K562 (cell line): Measurements from ENCODE around the gene NR2F2. TPM values are rescaled to one million over a fixed set of nuclear protein-coding genes. Genes with fewer than 3 reads are reported as not detected.

Experiments
- ATAC-seq: fragments of 200-7000 bp; cut with Tn5 transposase; 3 replicates; pipeline ENCODE4 v1.9.1; 2020; ENCODE audit warnings: moderate library complexity
- BruUV-seq: library from RNA; stranded (reverse); fragments of 400-500 nt; replicated peaks from 2 replicates; lab custom pipeline; 2021; lab: Mats Ljungman, UMichigan
- CTCF ChIA-PET: fragments of 300-600 bp; formaldehyde crosslinking; extraction: SDS; loops from one replicate; lab custom pipeline; 2021; ENCODE audit warnings: low intra/inter-chr PET ratio; lab: Yijun Ruan, JAX
- POLR2A ChIA-PET: fragments of 300-600, 350-650 bp; sonication (Branson Sonifier 250); formaldehyde crosslinking; extraction: SDS; loops from one replicate; lab custom pipeline; 2021; ENCODE audit warnings: antibody characterized with exemption, inconsistent platforms; lab: Yijun Ruan, JAX
- DNase-seq, 4 experiments: peaks; one replicate each; pipeline versions ENCODE4 v3.0.0 to v3.0.0-alpha.2; 2011 to 2018; ENCODE audit warnings: low spot score in 3 of 4, mixed read lengths in 3 of 4; ENCODE audit errors: extremely low read depth in 1 of 4
- FAIRE-seq: peaks from 2 replicates; lab custom pipeline; 2011; peaks lifted over from hg19 to GRCh38; lab: Jason Lieb, UNC
- H2AFZ ChIP-seq: 2 replicates; pipeline ENCODE4 v1.6.0; 2011; ENCODE audit warnings: low read depth, low read length, control low read depth, inconsistent platforms
- H3K27ac ChIP-seq: fragments of 200-600 bp; 3 replicates; pipeline ENCODE4 v1.8.0; 2011; ENCODE audit warnings: low read depth, mild to moderate bottlenecking, control low read depth, inconsistent platforms, low read length, moderate library complexity, mixed read lengths; ENCODE audit errors: extremely low read depth
- H3K27me3 ChIP-seq, 2 experiments: fragments of 300-600 bp in 1 of 2; 2 replicates in 1 of 2; 3 replicates in 1 of 2; pipeline versions ENCODE4 v1.6.0 to v1.8.0; 2011; ENCODE audit warnings: inconsistent platforms in 2 of 2, low read length in 2 of 2, mild to moderate bottlenecking in 1 of 2, mixed read lengths in 1 of 2, moderate library complexity in 1 of 2; ENCODE audit not compliant: control insufficient read depth in 2 of 2, insufficient read depth in 2 of 2
- H3K36me3 ChIP-seq: fragments of 300-600 bp; 3 replicates; pipeline ENCODE4 v1.8.0; 2011; ENCODE audit warnings: mild to moderate bottlenecking, low read length, inconsistent platforms; ENCODE audit not compliant: control insufficient read depth, insufficient read depth
- H3K4me1 ChIP-seq, 2 experiments: fragments of 200-600 bp in 1 of 2; replicated peaks in 1 of 2; 2 replicates in 1 of 2; 3 replicates in 1 of 2; pipeline versions ENCODE4 v1.5.1 to v1.8.0; 2011; ENCODE audit warnings: inconsistent platforms in 2 of 2, low read length in 2 of 2, mild to moderate bottlenecking in 1 of 2, mixed read lengths in 1 of 2, moderate library complexity in 1 of 2; ENCODE audit not compliant: control insufficient read depth in 2 of 2, insufficient read depth in 2 of 2
- H3K4me2 ChIP-seq: 2 replicates; pipeline ENCODE4 v1.6.1; 2011; ENCODE audit warnings: low read length, control low read depth, inconsistent platforms, mixed read lengths; ENCODE audit not compliant: insufficient read depth
- H3K4me3 ChIP-seq: fragments of 200-600 bp; sonication (generic), shearing (Covaris generic); 2 replicates; pipeline ENCODE4 v1.5.1; 2016; ENCODE audit warnings: control low read depth, inconsistent platforms
- H3K79me2 ChIP-seq: fragments of 200-600 bp; 3 replicates; pipeline ENCODE4 v1.8.0; 2011; ENCODE audit warnings: low read length, inconsistent platforms; ENCODE audit not compliant: control insufficient read depth, insufficient read depth
- H3K9ac ChIP-seq, 2 experiments: 2 replicates each; pipeline versions ENCODE4 v1.6.0 to v1.6.1; 2011; ENCODE audit warnings: low read depth in 2 of 2, low read length in 2 of 2, control low read depth in 1 of 2, inconsistent platforms in 1 of 2, mild to moderate bottlenecking in 1 of 2, mixed read lengths in 1 of 2; ENCODE audit not compliant: insufficient read depth in 1 of 2
- H3K9me1 ChIP-seq: one replicate; pipeline ENCODE4 v1.6.0; 2011; ENCODE audit warnings: inconsistent platforms, mild to moderate bottlenecking, low read length, moderate library complexity; ENCODE audit not compliant: control insufficient read depth, insufficient read depth
- H3K9me3 ChIP-seq: replicated peaks from 2 replicates; pipeline ENCODE4 v1.5.1; 2011; ENCODE audit warnings: low read depth, low read length, inconsistent platforms; ENCODE audit not compliant: control insufficient read depth, insufficient read depth
- H4K20me1 ChIP-seq: replicated peaks from 2 replicates; pipeline ENCODE4 v1.6.1; 2011; ENCODE audit warnings: low read length, inconsistent platforms, mixed read lengths; ENCODE audit not compliant: control insufficient read depth, insufficient read depth
- HBP1 ChIP-seq: fragments of 450-650 bp; formaldehyde crosslinking; IDR thresholded peaks from 2 replicates; pipeline ENCODE4 v1.4.0; 2022; ENCODE audit warnings: missing genetic modification characterization
- POLR2G ChIP-seq: fragments of 200-400 bp; formaldehyde crosslinking; IDR thresholded peaks from 2 replicates; pipeline ENCODE4 v1.6.1; 2017; ENCODE audit warnings: low read depth, mild to moderate bottlenecking, antibody characterized with exemption, low read length, moderate library complexity
- RBFOX2 ChIP-seq: fragments of 200-400 bp; formaldehyde crosslinking; IDR thresholded peaks from 2 replicates; pipeline ENCODE4 v1.6.1; 2017; ENCODE audit warnings: low read depth, mild to moderate bottlenecking, low read length, moderate library complexity
- ZBTB34 ChIP-seq: fragments of 250-450 bp; sonication (Bioruptor Pico); IDR thresholded peaks from 2 replicates; pipeline ENCODE4 v1.8.0; 2021; ENCODE audit warnings: mild to moderate bottlenecking, moderate library complexity
- WGBS: fragments of 100-300 bp; shearing (Covaris generic); methylation state at CpG from one replicate; pipeline ENCODE4 v1.1.6; 2016; ENCODE audit warnings: low coverage, mixed read lengths; ENCODE audit not compliant: insufficient coverage; ENCODE audit errors: missing lambda C conversion rate; 5-methylcytosine and 5-hydroxymethylcytosine counted together
- in situ Hi-C: fragments of 300-500 bp; cut with MboI; formaldehyde crosslinking; loops from 4 replicates; pipeline ENCODE4 v1.15.0; 2018; ENCODE audit warnings: inconsistent platforms, mixed read lengths
- intact Hi-C: fragments of 100-400 bp; cut with micrococcal nuclease; formaldehyde crosslinking; loops from 2 replicates; pipeline ENCODE4 v1.14.2; 2022
- polyA plus RNA-seq, 8 experiments: library from polyadenylated mRNA; depleted of rRNA in 4 of 8; stranded (reverse) in 5 of 8; unstranded in 3 of 8; fragments of >200 nt; fragmentation: Nextera tagmentation in 2 of 8; fragmentation: Illumina TruSeq in 1 of 8; extraction: Ambion mirVana in 2 of 8; extraction: Trizol in 1 of 8; gene quantifications; 2 replicates each; pipeline versions ENCODE4 v1.2.1 to v1.2.3, GENCODE V29; 2011 to 2014; ENCODE audit warnings: inconsistent platforms in 1 of 8, missing spikeins in 1 of 8
- total RNA-seq, 7 experiments: library from RNA; depleted of rRNA in 6 of 7; stranded (reverse); fragments of >200 nt in 6 of 7; fragmentation: Illumina TruSeq in 2 of 7; extraction: Trizol in 2 of 7; gene quantifications; 2 replicates each; pipeline versions ENCODE4 v1.2.1 to v1.2.3, GENCODE V29; 2011 to 2021; ENCODE audit warnings: low replicate concordance in 1 of 7

The NR2F2 gene
- total and polyA plus RNA-seq, 9 of the 15 experiments (the other 6 are each of a cell fraction or from before 2014, with no cell fraction given) = 6.0 to 51.8 (median 11.1) TPM

- peaks cover 7 to 9% of the 10 kb centered on the region in 2 experiments; a peak in 3 of 5 replicates for H3K4me1 ChIP-seq
- H3K79me2 ChIP-seq = peaks cover 38% of the 10 kb centered on the region
- no peak overlapping the region for H3K27ac ChIP-seq
Measured at GRCh38 chr15:96322536-96323318, 7.8 kb upstream of the NR2F2 start.

More at GRCh38 chr15:96322536-96323318, 7.8 kb upstream of the NR2F2 start:
- FAIRE-seq (no peak), ATAC-seq (no peak), DNase-seq (no peak)
- Histone ChIP-seq H3K9ac (no peak overlapping the region), H2AFZ (no peak overlapping the region), H3K4me3 (no peak overlapping the region), H3K27me3 (no peaks in the 10 kb centered on the region), H3K9me1 (no peaks in the 10 kb centered on the region), H3K36me3 (peaks cover 4% of the 10 kb centered on the region; the same call in 2 of the 3 replicates), H3K4me2 (no peak overlapping the region), H3K9me3 (peaks cover 6% of the 10 kb centered on the region), H4K20me1 (no peaks in the 10 kb centered on the region)
- ChIA-PET CTCF (no interaction called here), POLR2A (no interaction called here)
- TF ChIP-seq POLR2G = 0 out of 2 replicates have a peak, but pooled peaks have one; percentile 20
- no peak for TF ChIP-seq HBP1
- TF ChIP-seq RBFOX2 = 0 out of 2 replicates have a peak, but pooled peaks have one; percentile 16
- TF ChIP-seq ZBTB34 (CRISPR knock-in tag) = no peak
- in situ Hi-C loops (no loop called here), intact Hi-C loops (loop anchor here (10.0 kb wide), 3 partner anchors 248 to 1648 kb away; no protein-coding TSS in a partner anchor)
- 95% methylated on average over 28 of the region's 66 CpGs for WGBS
- no TSS peak for BruUV-seq
